Mesodermal cell (in vitro differentiated cells): ENCODE data around the gene NEDD9.

Source experiments
- H3K27ac ChIP-seq: 2 replicates; pipeline ENCODE4 v1.7.0; 2013; ENCODE audit warnings: mild to moderate bottlenecking, low read depth, low read length, moderate library complexity; ENCODE audit not compliant: severe bottlenecking
- H3K36me3 ChIP-seq: 2 replicates; pipeline ENCODE4 v1.7.1; 2013; ENCODE audit warnings: mild to moderate bottlenecking, low read length, moderate library complexity; ENCODE audit not compliant: control insufficient read depth, insufficient read depth
- H3K4me1 ChIP-seq: one replicate; pipeline ENCODE4 v1.7.1; 2013; ENCODE audit warnings: mild to moderate bottlenecking, low read length; ENCODE audit not compliant: insufficient read depth, control insufficient read depth, poor library complexity, severe bottlenecking
- H3K4me3 ChIP-seq: 2 replicates; pipeline ENCODE4 v1.7.0; 2013; ENCODE audit warnings: low read length, control low read depth, mild to moderate bottlenecking; ENCODE audit not compliant: insufficient read depth, poor library complexity, severe bottlenecking; ENCODE audit errors: extremely low read depth
- H3K9me3 ChIP-seq: 2 replicates; pipeline ENCODE4 v1.7.1; 2013; ENCODE audit warnings: mild to moderate bottlenecking, low read length, moderate library complexity; ENCODE audit not compliant: control insufficient read depth
- WGBS, 2 experiments: methylation state at CpG; one replicate each; pipeline ENCODE4 v1.1.5; 2013; ENCODE audit warnings: missing lambda C conversion rate in 2 of 2; ENCODE audit not compliant: insufficient coverage in 2 of 2; 5-methylcytosine and 5-hydroxymethylcytosine counted together

The NEDD9 gene

GRCh38 chr6:11172501-11173327 lies 59.8 kb downstream of the NEDD9 start:
- H3K36me3 ChIP-seq: no peaks in the 10 kb centered on the region
- no peaks in the 10 kb centered on the region for H3K4me1 ChIP-seq
- peak overlapping the region; percentile 23 for H3K27ac ChIP-seq
- 37 to 48% methylated on average over 9 to 16 of the region's 17 CpGs for WGBS, 2 experiments
- H3K9me3 ChIP-seq: no peaks in the 10 kb centered on the region
- no peak overlapping the region for H3K4me3 ChIP-seq

GRCh38 chr6:11171952-11172351 lies 60.5 kb downstream of the NEDD9 start:
- H3K9me3 ChIP-seq: no peaks in the 10 kb centered on the region
- no peaks in the 10 kb centered on the region for H3K4me1 ChIP-seq
- no peak overlapping the region for H3K4me3 ChIP-seq
- no peaks in the 10 kb centered on the region for H3K36me3 ChIP-seq
- no peak overlapping the region for H3K27ac ChIP-seq
- WGBS, 2 experiments: 94 to 97% methylated on average over 7 to 12 of the region's 13 CpGs

GRCh38 chr6:11168091-11168635 lies 64.3 kb downstream of the NEDD9 start:
- H3K36me3 ChIP-seq: no peaks in the 10 kb centered on the region
- no peaks in the 10 kb centered on the region for H3K9me3 ChIP-seq
- 88% methylated on average over 5 to 6 of the region's 7 CpGs for WGBS, 2 experiments
- H3K27ac ChIP-seq: no peak overlapping the region
- no peaks in the 10 kb centered on the region for H3K4me1 ChIP-seq
- no peak overlapping the region for H3K4me3 ChIP-seq

GRCh38 chr6:11166948-11167347 lies 65.5 kb downstream of the NEDD9 start:
- Histone ChIP-seq H3K4me1 (peaks cover under 1% of the 10 kb centered on the region), H3K27ac (no peak overlapping the region), H3K9me3 (no peaks in the 10 kb centered on the region), H3K4me3 (no peak overlapping the region), H3K36me3 (no peaks in the 10 kb centered on the region)
- WGBS, 2 experiments: 33 to 74% methylated on average over 1 to 4 of the region's 4 CpGs

GRCh38 chr6:11164717-11165646 lies 67.5 kb downstream of the NEDD9 start:
- 86% methylated on average over 15 of the region's 20 CpGs for WGBS, 2 experiments
- Histone ChIP-seq H3K36me3 (no peaks in the 10 kb centered on the region), H3K9me3 (no peaks in the 10 kb centered on the region), H3K4me1 (peaks cover 11% of the 10 kb centered on the region), H3K27ac (no peak overlapping the region), H3K4me3 (no peak overlapping the region)

GRCh38 chr6:11163932-11164331 lies 68.5 kb downstream of the NEDD9 start:
- Histone ChIP-seq H3K27ac (no peak overlapping the region), H3K36me3 (no peaks in the 10 kb centered on the region), H3K4me1 (peaks cover 11% of the 10 kb centered on the region), H3K9me3 (no peaks in the 10 kb centered on the region), H3K4me3 (no peak overlapping the region)
- no CpG with 5 or more reads among the region's 2 CpGs for WGBS, 2 experiments

GRCh38 chr6:11162262-11162661 lies 70.2 kb downstream of the NEDD9 start:
- Histone ChIP-seq H3K4me1 (peaks cover 11% of the 10 kb centered on the region), H3K4me3 (no peak overlapping the region), H3K27ac (no peak overlapping the region), H3K9me3 (no peaks in the 10 kb centered on the region), H3K36me3 (no peaks in the 10 kb centered on the region)
- 94 to 98% methylated on average over 2 to 3 of the region's 3 CpGs for WGBS, 2 experiments

GRCh38 chr6:11161031-11161956 lies 71.2 kb downstream of the NEDD9 start:
- Histone ChIP-seq H3K4me1 (peaks cover 11% of the 10 kb centered on the region), H3K27ac (peak overlapping the region; percentile 47), H3K36me3 (no peaks in the 10 kb centered on the region), H3K4me3 (no peak overlapping the region), H3K9me3 (no peaks in the 10 kb centered on the region)
- WGBS, 2 experiments: 88 to 90% methylated on average over 8 of the region's 9 CpGs

- H3K4me1 ChIP-seq: peaks cover 11% of the 10 kb centered on the region
- H3K27ac ChIP-seq: no peak overlapping the region
- H3K4me3 ChIP-seq: no peak overlapping the region
- no peaks in the 10 kb centered on the region for H3K36me3 ChIP-seq
- no CpG with 5 or more reads among the region's 1 CpG for WGBS, 2 experiments
- no peaks in the 10 kb centered on the region for H3K9me3 ChIP-seq
These were observed 72.3 kb downstream of the NEDD9 start for GRCh38 chr6:11160199-11160598.

- Histone ChIP-seq H3K36me3 (no peaks in the 10 kb centered on the region), H3K9me3 (no peaks in the 10 kb centered on the region), H3K27ac (no peak overlapping the region), H3K4me3 (no peak overlapping the region), H3K4me1 (no peaks in the 10 kb centered on the region)
These were observed 76.9 kb downstream of the NEDD9 start for GRCh38 chr6:11155589-11155988.
